Activated T-cell treated with anti-CD3 and anti-CD28 coated beads, Interleukin-2, amount 50 U/mL, for 24 hours (primary cell): ENCODE measurements around the gene RSPH6A.

Source experiments
- DNase-seq: peaks from one replicate; pipeline ENCODE4 v3.0.0-alpha.2; 2020
- H3K27ac Mint-ChIP-seq: 2 replicates; pipeline ENCODE4 v1.8.0; 2020; ENCODE audit warnings: mild to moderate bottlenecking, mixed read lengths
- H3K27me3 Mint-ChIP-seq: 2 replicates; pipeline ENCODE4 v1.8.0; 2020; ENCODE audit warnings: mixed read lengths
- H3K36me3 Mint-ChIP-seq: 2 replicates; pipeline ENCODE4 v1.8.0; 2020; ENCODE audit warnings: low read depth, mixed read lengths
- H3K4me1 Mint-ChIP-seq: 2 replicates; pipeline ENCODE4 v1.8.0; 2020; ENCODE audit warnings: low read depth, mixed read lengths
- H3K4me3 Mint-ChIP-seq: 2 replicates; pipeline ENCODE4 v1.8.0; 2020; ENCODE audit warnings: mild to moderate bottlenecking, moderate library complexity, mixed read lengths
- H3K9me3 Mint-ChIP-seq: 2 replicates; pipeline ENCODE4 v1.8.0; 2020; ENCODE audit warnings: mixed read lengths

RSPH6A gene

DNA sequence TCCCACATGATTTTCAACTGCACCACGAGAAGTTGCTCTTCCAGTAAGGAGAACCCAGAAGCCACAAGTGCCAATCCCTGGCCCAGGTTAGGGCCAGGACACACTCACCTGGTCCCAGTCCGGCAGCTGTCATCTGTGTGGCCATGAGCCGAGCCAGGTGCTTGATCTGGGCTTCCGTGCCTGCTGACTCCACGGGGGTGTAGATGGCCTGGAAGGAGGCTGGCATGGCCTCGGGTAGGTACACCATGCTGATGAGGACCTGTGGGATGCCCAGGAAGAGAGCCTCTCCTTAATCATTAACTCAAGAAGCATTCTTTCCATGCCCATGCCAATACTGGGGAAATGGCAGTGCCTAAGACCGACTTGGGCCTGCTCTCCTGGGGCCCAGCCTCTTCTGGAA lies 19.9 kb upstream of the RSPH6A start:
- no peak overlapping the region for H3K4me3 Mint-ChIP-seq
- H3K4me1 Mint-ChIP-seq = no peaks in the 10 kb centered on the region
- H3K36me3 Mint-ChIP-seq = peaks cover 92% of the 10 kb centered on the region
- no peaks in the 10 kb centered on the region for H3K27me3 Mint-ChIP-seq
- H3K9me3 Mint-ChIP-seq = no peaks in the 10 kb centered on the region
- no peak for DNase-seq
- H3K27ac Mint-ChIP-seq = no peak overlapping the region

DNA sequence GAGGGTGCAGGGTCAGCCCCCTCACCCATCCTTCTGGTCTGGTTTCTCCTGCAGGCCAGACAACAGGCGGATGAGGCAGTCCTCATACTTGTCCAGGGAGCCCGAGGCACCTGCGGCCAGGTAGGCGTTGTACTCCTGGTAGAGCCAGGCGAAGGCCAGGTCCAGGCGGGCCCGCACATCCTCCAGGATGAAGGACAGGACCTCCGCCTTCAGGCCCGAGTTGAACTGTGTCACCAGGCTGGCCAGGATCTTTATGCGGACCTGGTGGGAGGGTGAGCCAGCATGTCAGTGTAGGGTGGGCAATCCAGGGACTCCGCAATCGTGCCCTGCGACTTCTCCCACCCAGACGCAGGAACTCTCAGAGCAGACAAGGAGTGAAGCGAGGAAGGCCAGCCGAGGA lies 13.8 kb upstream of the RSPH6A start:
- no peak for DNase-seq
- H3K9me3 Mint-ChIP-seq = no peaks in the 10 kb centered on the region
- peaks cover 97% of the 10 kb centered on the region for H3K36me3 Mint-ChIP-seq
- H3K4me3 Mint-ChIP-seq = no peak overlapping the region
- no peaks in the 10 kb centered on the region for H3K27me3 Mint-ChIP-seq
- no peak overlapping the region for H3K27ac Mint-ChIP-seq
- no peaks in the 10 kb centered on the region for H3K4me1 Mint-ChIP-seq

DNA sequence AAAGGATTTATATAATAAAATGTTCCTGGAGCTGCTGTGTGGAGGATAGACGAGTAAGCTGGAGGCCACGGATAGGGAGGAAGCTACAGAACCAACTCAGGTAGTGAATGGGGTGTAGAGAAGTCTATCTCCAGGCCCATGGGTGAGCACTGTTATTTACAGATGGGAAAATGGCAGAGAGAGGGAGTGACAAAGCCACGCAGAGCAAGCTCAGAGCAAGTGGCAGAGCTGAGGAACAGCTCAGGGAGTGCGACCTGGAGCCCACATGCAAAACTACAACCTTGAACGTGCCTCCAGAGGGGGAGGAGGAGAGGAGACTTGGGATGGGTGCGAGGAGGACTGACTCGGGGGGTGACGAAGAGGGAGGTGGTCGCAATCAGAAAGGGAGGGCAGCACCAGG lies 13.4 kb upstream of the RSPH6A start:
- no peaks in the 10 kb centered on the region for H3K9me3 Mint-ChIP-seq
- H3K4me1 Mint-ChIP-seq = no peaks in the 10 kb centered on the region
- H3K27ac Mint-ChIP-seq = no peak overlapping the region
- H3K27me3 Mint-ChIP-seq = no peaks in the 10 kb centered on the region
- peaks cover 96% of the 10 kb centered on the region for H3K36me3 Mint-ChIP-seq
- H3K4me3 Mint-ChIP-seq = no peak overlapping the region
- DNase-seq = no peak

DNA sequence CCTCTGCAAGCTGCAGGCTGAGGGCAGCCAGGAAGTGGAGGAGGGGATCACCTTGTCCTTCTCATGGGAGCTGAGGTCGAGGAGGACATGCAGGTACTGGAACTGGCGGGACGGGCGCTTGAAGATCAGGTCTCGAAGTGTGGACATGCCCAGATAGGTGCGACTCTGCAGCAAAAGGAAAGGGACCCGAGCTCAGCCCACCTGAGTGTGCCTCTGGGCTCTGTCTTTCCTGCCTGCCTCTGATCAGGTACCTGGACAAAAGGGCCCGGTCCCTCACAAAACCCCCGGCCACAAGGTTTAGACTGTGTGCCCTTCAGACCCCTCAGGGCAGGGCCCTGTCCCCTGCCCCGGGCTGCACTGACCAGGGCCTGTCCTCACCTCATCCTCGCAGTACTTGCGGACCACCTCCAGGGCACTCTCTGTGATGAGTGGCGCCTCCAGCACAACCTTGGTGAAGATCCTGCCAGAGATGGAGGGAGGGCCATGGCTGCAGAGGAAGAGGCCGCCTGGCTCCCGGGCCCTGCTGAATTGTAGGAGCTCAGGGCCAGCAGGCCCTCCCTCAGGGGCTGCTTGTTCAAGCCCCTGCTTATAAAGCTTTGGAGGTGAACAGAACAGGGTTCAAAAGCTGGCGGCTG lies 12.5 kb upstream of the RSPH6A start:
- no peaks in the 10 kb centered on the region for H3K27me3 Mint-ChIP-seq
- no peak for DNase-seq
- no peak overlapping the region for H3K4me3 Mint-ChIP-seq
- H3K27ac Mint-ChIP-seq = no peak overlapping the region
- H3K36me3 Mint-ChIP-seq = peaks cover 97% of the 10 kb centered on the region
- H3K9me3 Mint-ChIP-seq = no peaks in the 10 kb centered on the region
- H3K4me1 Mint-ChIP-seq = no peaks in the 10 kb centered on the region

DNA sequence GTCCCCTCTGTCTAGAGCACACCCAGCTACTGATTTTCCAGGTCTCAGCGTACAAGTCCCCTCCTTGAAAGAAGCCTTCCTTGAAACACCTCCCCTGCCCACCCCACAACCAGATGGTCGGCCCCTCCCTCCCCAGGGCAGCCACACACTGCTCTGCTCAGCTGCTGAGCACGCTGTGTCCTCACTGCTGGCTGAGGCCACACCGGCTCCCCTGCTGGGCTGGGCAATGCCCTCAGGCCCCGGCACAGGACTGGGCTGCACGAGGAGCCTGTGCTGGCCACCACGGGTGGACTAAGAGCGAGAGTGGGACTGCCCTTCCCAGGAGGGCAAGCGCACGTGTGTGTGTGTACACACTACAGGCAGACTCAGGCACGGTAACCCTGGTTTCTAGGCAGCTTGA lies 11.8 kb upstream of the RSPH6A start:
- H3K4me1 Mint-ChIP-seq = no peaks in the 10 kb centered on the region
- no peak overlapping the region for H3K4me3 Mint-ChIP-seq
- DNase-seq = no peak
- no peaks in the 10 kb centered on the region for H3K27me3 Mint-ChIP-seq
- H3K9me3 Mint-ChIP-seq = no peaks in the 10 kb centered on the region
- H3K36me3 Mint-ChIP-seq = peaks cover 97% of the 10 kb centered on the region
- H3K27ac Mint-ChIP-seq = no peak overlapping the region

DNA sequence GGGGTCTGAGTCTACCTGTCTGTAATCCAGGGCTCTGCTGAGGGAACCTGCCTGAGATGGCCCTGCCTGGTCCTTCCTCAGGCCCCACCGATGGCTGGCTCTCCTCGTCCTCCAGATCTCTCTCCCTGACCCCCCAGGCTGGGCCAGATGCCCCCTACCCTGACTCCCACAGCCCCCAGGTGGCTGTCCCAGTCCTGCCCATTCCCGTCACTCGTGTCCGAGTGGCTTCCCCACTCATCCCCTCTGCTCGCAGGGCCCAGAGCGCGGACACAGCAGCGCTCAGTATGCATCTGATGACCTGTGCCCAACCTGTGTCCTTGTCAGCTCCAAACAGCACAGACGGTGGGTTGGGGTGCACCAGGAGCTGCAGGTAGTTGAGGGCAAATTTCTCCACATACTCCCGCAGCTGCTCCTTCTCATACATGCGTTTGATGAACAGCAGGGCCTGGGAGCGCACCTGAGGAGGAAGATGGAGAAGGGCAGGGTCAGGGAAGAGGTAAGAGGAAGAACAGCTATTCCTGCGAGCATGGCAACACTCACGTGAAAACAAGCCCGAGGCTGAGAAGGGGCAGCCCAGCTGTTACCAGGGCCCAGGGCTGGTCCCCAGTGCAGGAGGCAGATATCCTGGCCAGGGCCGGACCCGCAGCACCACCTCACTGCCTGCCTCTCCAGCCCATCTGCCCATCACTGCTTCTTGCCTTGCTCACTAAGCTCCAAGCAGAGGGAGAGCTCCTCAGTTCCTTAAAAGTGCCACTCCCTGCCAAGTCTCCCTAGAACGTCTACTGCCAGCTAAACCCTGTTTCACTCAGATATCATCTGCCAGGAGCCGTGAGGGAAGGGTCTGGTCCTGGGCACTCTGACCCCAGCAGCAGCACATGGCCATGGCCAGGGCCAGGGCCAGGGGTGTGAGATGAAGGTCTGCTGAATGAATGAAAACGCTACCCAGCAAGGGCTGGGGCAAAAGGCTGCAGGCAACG lies 11.1 kb upstream of the RSPH6A start:
- Mint-ChIP-seq H3K4me3 (no peak overlapping the region), H3K27ac (no peak overlapping the region), H3K4me1 (no peaks in the 10 kb centered on the region), H3K9me3 (no peaks in the 10 kb centered on the region), H3K27me3 (no peaks in the 10 kb centered on the region), H3K36me3 (peaks cover 97% of the 10 kb centered on the region)
- DNase-seq = no peak

DNA sequence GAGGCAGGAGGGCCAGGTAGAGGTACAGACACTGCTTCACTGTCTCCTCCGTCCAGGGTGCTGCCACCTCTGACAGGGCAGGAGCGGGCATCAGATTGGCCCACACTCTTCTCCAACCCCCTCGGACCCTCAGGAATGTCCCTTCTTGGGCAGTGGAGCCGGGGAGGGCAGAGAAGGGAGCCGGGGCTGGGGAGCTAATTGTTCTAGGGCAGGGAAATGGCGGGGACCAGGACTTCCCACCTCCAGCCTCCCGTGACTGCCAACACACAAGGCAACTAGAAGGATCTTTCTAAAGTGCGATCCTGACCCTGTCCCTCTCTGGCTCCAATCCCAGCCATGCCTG lies 10.1 kb upstream of the RSPH6A start:
- no peaks in the 10 kb centered on the region for H3K9me3 Mint-ChIP-seq
- H3K4me3 Mint-ChIP-seq = no peak overlapping the region
- H3K4me1 Mint-ChIP-seq = no peaks in the 10 kb centered on the region
- no peak for DNase-seq
- H3K27me3 Mint-ChIP-seq = no peaks in the 10 kb centered on the region
- no peak overlapping the region for H3K27ac Mint-ChIP-seq
- peaks cover 98% of the 10 kb centered on the region for H3K36me3 Mint-ChIP-seq

DNA sequence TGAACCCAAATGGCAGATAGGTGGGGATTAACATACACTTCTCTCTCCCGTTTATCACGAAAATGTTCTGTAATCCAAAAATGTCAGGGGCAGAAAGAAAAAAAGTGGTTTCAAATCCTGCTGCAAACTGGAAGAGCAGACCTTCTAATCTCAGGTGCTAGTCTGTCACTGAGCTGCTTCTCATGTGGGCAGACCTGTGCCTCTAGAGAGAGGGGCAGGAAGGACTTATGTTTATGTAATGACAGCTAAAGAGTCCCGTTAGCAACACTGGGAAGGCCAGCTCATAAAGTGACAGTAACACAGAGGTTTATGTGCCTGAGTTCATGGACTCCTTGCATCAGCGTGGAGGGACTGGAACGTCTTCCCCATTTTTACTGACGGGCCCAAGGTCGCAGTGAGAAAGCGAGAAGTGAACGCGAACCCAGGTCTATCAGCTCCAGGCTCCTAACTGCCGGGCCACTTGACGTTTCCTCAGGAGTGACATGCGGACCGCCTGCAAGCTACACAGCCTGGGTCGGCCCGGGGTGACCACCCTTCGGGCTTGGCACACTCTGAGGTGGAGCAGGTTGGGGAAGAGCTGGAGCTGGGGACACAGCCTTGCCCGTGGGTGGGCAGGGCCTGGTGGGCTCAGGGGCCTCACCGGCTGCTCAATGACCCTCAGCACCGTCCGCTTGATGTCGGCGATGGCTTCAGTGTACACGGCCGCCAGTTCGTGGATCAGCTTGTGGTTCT lies 9.6 kb upstream of the RSPH6A start:
- Mint-ChIP-seq H3K4me3 (no peak overlapping the region), H3K27me3 (no peaks in the 10 kb centered on the region), H3K36me3 (peaks cover 98% of the 10 kb centered on the region), H3K9me3 (no peaks in the 10 kb centered on the region), H3K27ac (no peak overlapping the region), H3K4me1 (no peaks in the 10 kb centered on the region)
- DNase-seq = no peak

DNA sequence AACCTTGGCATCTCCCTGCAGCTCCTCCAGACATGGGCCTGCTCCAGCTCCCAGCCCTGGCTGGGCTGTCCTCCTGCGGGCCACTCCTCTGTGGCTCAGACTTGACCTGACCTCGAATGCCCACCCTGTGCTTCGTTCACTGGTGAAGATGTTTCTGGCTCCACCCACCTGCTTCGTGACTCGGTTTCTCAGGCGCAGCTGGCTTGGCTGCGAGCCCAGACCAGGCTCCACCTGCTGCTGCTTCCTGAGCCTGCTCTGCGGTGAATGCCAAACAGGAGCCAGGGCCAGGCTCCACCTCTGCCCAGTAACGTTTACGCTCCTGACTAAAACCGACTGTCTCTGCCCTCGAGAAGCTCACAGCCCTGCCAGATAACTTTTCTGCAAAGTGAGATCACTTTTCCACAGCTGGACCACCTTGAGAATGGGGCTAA lies 8.9 kb upstream of the RSPH6A start:
- no peak overlapping the region for H3K4me3 Mint-ChIP-seq

DNA sequence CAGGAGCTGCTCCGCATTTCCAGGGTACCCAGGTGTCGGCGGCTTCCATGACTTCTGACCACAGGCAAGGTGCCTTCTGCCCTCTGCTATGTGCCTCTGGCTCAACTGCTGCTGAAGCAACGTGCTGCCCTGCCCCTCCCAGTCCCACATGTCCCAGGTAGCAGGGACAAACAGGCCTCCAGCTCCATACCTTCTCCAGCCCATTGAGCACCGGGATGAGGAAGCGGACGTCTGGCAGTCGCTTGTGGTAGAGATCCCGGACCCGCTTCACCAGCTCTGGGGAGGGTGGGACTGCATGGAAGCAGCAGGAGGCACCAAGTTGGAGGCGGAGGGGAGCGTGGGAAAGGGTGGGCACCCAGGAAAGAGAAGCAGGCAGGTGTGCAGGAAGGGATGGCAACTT lies 8.1 kb upstream of the RSPH6A start:
- no peak overlapping the region for H3K4me3 Mint-ChIP-seq
- no peaks in the 10 kb centered on the region for H3K9me3 Mint-ChIP-seq
- DNase-seq = no peak
- H3K36me3 Mint-ChIP-seq = peaks cover 92% of the 10 kb centered on the region
- H3K4me1 Mint-ChIP-seq = no peaks in the 10 kb centered on the region
- no peak overlapping the region for H3K27ac Mint-ChIP-seq
- no peaks in the 10 kb centered on the region for H3K27me3 Mint-ChIP-seq

More for the DNA sequence above, 8.9 kb upstream of the RSPH6A start:
- Mint-ChIP-seq H3K36me3 (peaks cover 98% of the 10 kb centered on the region), H3K27me3 (no peaks in the 10 kb centered on the region), H3K27ac (peak overlapping the region; percentile 13), H3K9me3 (no peaks in the 10 kb centered on the region), H3K4me1 (no peaks in the 10 kb centered on the region)
- no peak for DNase-seq

DNA sequence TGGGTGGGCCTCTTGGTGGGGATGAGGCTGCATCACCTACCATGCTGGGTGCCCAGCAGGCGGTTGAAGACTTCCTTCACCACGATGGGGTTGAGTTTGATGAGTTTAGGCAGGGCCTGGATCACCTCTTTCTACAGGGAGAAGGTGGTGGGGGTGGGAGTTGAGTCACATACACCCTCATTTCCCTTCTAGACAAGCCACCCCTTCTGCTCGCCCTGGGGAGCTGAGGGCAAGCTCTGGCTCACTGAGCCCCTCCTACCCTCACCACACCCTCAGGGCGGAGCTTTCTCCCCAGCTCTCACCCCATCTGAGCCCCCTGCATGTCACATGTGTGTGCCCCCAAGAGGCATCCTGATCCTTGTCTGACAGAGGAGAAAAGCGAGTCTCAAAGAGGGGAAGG lies 7.6 kb upstream of the RSPH6A start:
- Mint-ChIP-seq H3K9me3 (no peaks in the 10 kb centered on the region), H3K36me3 (peaks cover 87% of the 10 kb centered on the region), H3K27me3 (no peaks in the 10 kb centered on the region), H3K4me1 (no peaks in the 10 kb centered on the region), H3K27ac (no peak overlapping the region), H3K4me3 (no peak overlapping the region)
- DNase-seq = no peak

DNA sequence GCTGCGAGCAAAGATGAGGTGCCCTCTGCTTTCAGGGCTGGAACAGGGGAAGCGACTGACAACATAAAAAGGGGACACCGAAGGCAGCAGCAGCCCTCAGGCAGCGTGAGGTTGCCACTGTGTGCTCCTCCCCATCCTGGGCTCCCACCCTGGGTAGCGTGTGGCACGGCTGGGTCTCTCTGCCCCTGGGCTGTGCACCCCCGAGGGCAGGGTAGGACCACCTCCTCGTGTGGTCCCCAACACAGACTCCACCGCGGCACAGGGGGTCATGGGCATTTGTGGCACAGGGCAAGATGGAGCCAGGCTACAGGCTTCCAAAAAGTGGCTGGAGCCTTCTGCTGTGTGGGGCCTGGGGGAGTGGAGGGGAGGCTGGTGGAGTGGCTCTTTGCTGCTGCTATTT lies 6.5 kb upstream of the RSPH6A start:
- Mint-ChIP-seq H3K4me3 (no peak overlapping the region), H3K27me3 (no peaks in the 10 kb centered on the region), H3K36me3 (peaks cover 78% of the 10 kb centered on the region), H3K9me3 (no peaks in the 10 kb centered on the region), H3K27ac (peak overlapping the region; percentile 11), H3K4me1 (peaks cover 2% of the 10 kb centered on the region)
- no peak for DNase-seq

DNA sequence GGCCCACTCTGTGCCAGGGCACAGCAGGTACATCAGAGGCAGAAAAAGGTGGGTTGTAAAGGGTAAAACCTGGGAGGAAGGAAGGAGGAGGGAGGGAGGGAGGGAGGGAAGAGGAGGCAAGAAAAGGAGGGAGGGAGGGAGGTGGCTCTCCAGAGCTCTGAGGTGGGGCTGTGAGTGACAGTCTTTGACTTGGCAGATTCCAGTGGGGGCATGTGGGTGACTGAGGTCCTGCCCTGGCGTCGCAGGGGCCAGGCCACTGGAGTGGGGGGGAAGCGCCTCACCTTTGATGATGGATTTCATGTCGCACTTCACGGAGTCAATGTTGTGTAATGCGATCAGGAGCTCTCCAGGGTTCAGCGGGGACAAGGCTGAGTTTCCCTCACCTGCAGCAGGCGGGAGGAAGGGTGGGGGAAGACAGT lies 6.0 kb upstream of the RSPH6A start:
- no peak for DNase-seq
- Mint-ChIP-seq H3K27me3 (no peaks in the 10 kb centered on the region), H3K36me3 (peaks cover 76% of the 10 kb centered on the region), H3K27ac (peak overlapping the region; percentile 11), H3K4me1 (peaks cover 2% of the 10 kb centered on the region), H3K9me3 (no peaks in the 10 kb centered on the region), H3K4me3 (no peak overlapping the region)

DNA sequence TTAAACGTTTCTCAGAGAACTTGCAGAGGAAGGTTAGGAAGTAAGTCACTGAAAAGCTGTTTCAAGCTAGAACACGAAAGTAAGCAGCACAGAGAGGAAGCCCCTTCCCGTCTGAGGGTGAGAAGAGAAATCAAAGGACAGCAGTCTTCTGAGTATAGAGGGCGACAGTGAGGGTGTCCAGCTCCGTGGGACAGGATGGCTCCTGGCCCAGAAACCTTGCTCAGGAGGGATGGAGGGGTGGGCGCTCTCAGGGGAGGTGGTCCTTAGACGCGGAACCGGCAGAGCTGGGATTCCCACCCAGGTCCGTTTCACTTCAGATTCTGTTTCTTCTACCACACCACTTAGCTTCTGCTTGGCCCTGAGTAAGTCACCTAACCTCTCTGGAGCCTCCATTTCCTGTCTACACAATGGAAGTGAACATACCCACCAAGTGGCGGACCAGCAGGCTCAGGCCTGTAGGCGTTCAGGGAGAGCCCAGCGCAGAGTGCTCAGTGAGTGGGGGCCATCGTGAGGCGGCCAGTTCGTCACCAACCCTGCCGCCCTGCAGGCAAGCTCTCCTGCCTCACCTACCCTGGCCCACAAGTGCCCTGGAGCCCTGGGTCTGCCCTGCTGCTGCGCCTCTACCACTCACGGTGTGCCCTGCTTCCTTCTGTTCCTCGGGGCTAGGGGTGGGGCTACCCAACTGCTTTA lies 5.5 kb upstream of the RSPH6A start:
- no peaks in the 10 kb centered on the region for H3K9me3 Mint-ChIP-seq
- peaks cover 72% of the 10 kb centered on the region for H3K36me3 Mint-ChIP-seq
- no peak overlapping the region for H3K27ac Mint-ChIP-seq
- DNase-seq = no peak
- no peak overlapping the region for H3K4me3 Mint-ChIP-seq
- H3K27me3 Mint-ChIP-seq = peaks cover 2% of the 10 kb centered on the region
- H3K4me1 Mint-ChIP-seq = peaks cover 3% of the 10 kb centered on the region
